ENCODE measurements around the gene PCMTD2. TPM values are rescaled to one million over a fixed set of nuclear protein-coding genes. Genes with fewer than 3 reads are reported as not detected.

PCMTD2 gene
- total RNA-seq, 1 experiment from 2014 or later = 52.0 TPM

DNA sequence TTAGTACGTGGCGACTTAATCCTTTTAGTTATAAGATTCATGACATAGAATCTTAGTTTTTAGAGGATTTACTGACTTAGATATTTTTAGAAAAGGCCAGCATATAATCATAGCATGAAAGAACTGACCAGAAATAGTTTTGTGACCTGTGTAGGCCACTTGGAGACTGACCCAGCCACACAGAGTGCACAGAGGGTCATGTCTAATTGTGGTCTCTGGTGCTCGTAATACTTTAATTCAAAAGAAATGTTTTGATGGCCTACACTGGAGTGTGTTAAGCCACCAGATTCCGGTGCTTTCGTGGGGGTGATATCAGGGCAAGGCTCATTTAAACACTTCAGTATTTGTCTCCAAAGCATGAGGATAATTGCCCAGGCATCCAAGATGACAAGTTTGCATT, 11.4 kb downstream of the PCMTD2 start:
- no CpG with 5 or more reads among the region's 5 CpGs for WGBS (ENCODE audit: extremely low coverage, insufficient read length, low lambda C conversion rate)
- no peak overlapping the region for H2BK5ac ChIP-seq (ENCODE audit: insufficient read length, low read length)
- H2AFZ ChIP-seq (ENCODE audit: low read length) = no peak overlapping the region
- no peaks in the 10 kb centered on the region; the same call in 1 of the 2 replicates for H3K27me3 Mint-ChIP-seq (ENCODE audit: low read depth)
- H3K23me2 ChIP-seq (ENCODE audit: insufficient read length, low read depth, low read length, poor library complexity, severe bottlenecking) = no peaks in the 10 kb centered on the region
- TF ChIP-seq, protein P1, sequence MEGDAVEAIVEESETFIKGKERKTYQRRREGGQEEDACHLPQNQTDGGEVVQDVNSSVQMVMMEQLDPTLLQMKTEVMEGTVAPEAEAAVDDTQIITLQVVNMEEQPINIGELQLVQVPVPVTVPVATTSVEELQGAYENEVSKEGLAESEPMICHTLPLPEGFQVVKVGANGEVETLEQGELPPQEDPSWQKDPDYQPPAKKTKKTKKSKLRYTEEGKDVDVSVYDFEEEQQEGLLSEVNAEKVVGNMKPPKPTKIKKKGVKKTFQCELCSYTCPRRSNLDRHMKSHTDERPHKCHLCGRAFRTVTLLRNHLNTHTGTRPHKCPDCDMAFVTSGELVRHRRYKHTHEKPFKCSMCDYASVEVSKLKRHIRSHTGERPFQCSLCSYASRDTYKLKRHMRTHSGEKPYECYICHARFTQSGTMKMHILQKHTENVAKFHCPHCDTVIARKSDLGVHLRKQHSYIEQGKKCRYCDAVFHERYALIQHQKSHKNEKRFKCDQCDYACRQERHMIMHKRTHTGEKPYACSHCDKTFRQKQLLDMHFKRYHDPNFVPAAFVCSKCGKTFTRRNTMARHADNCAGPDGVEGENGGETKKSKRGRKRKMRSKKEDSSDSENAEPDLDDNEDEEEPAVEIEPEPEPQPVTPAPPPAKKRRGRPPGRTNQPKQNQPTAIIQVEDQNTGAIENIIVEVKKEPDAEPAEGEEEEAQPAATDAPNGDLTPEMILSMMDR (conservative IDR thresholded peaks at IDR 0.05) = no peak
- H3K79me2 ChIP-seq (ENCODE audit: insufficient read depth, low read length) = peaks cover 2% of the 10 kb centered on the region; the same call in 1 of the 2 replicates
- H3K79me1 ChIP-seq (ENCODE audit: insufficient read depth, low read depth, low read length, poor library complexity, severe bottlenecking) = peaks cover 3% of the 10 kb centered on the region
- H2AK5ac ChIP-seq (ENCODE audit: insufficient read length, low read length) = no peak overlapping the region
- H2BK120ac ChIP-seq (ENCODE audit: low read depth, low read length, poor library complexity, severe bottlenecking) = no peak overlapping the region
- H2BK20ac ChIP-seq (ENCODE audit: low read depth, low read length, poor library complexity, severe bottlenecking) = no peak overlapping the region
- no peak overlapping the region for H3K27ac ChIP-seq (ENCODE audit: insufficient read length, low read depth, low read length)
- no peak overlapping the region for H3K23ac ChIP-seq (ENCODE audit: insufficient read length, low read depth, low read length)
- no peaks in the 10 kb centered on the region for H3K27me3 ChIP-seq (ENCODE audit: insufficient read depth, low read length)
- H3K56ac ChIP-seq (ENCODE audit: insufficient read length, low read depth, low read length) = no peak overlapping the region
- H3K4ac ChIP-seq (ENCODE audit: low read depth, low read length) = no peak overlapping the region
- H3K4me1 ChIP-seq (ENCODE audit: insufficient read depth, low read length) = no peaks in the 10 kb centered on the region
- H3K9me3 ChIP-seq (ENCODE audit: control insufficient read depth, low read depth, low read length) = no peaks in the 10 kb centered on the region
- no peak overlapping the region for H3K14ac ChIP-seq (ENCODE audit: insufficient read depth, low read length)
- H3K4me1 Mint-ChIP-seq = peaks cover 3% of the 10 kb centered on the region in 2 experiments; a peak in 3 of 4 replicates
- no peak overlapping the region for H4K8ac ChIP-seq (replicated peaks; ENCODE audit: insufficient read length, low read depth, low read length)
- DNase-seq = no peak
- H3K36me3 Mint-ChIP-seq (ENCODE audit: insufficient read depth in 1 of 3, low read depth in 3 of 3) = peaks cover 22 to 30% (median 29%) of the 10 kb centered on the region in 3 experiments
- H3K18ac ChIP-seq (ENCODE audit: insufficient read length, low read depth, low read length) = no peak overlapping the region
- no peak overlapping the region for H3K4me2 ChIP-seq (ENCODE audit: insufficient read depth, insufficient read length, low read length)
- H4K20me1 ChIP-seq (ENCODE audit: control insufficient read depth, insufficient read depth, insufficient read length) = no peaks in the 10 kb centered on the region
- H2BK15ac ChIP-seq (ENCODE audit: low read depth, low read length) = no peak overlapping the region
- peaks cover 11 to 16% of the 10 kb centered on the region in 2 experiments; a peak in 4 of 5 replicates for H3K9me3 Mint-ChIP-seq
- no peak overlapping the region for H4K5ac ChIP-seq (ENCODE audit: insufficient read length, low read depth, low read length)
- H3K4me3 Mint-ChIP-seq = no peak overlapping the region
- no peak overlapping the region for H3T11ph ChIP-seq (ENCODE audit: low read length)
- no peak overlapping the region for H3K27ac Mint-ChIP-seq
- no peak overlapping the region for H4K91ac ChIP-seq (ENCODE audit: insufficient read length, low read depth, low read length)
- no peak overlapping the region for H2BK12ac ChIP-seq (ENCODE audit: insufficient read length, low read depth, low read length)
- H3K9ac ChIP-seq (ENCODE audit: extremely low read depth, insufficient read length, low read length) = no peak overlapping the region
